Esophagus squamous epithelium (tissue), 5 donors: ENCODE results near the gene CST6. TPM values are rescaled to one million over a fixed set of nuclear protein-coding genes. Genes with fewer than 3 reads are reported as not detected.

Experiments
- DNase-seq: peaks from one replicate; lab custom pipeline; 2025; lab: John Stamatoyannopoulos, UW
- H3K27ac ChIP-seq, 4 donors: fragments of 200-600 bp; sonication (generic); one replicate each; pipeline ENCODE4 v1.5.1; 2016 to 2019; ENCODE audit warnings: mild to moderate bottlenecking in 1 of 4
- H3K27me3 ChIP-seq, 4 donors: fragments of 200-600 bp; sonication (generic); 1 replicate in 3 of 4; 2 replicates in 1 of 4; pipeline versions ENCODE4 v1.5.1 to v1.6.0; 2017 to 2021; ENCODE audit warnings: antibody characterized with exemption in 1 of 4
- H3K36me3 ChIP-seq, 3 donors: fragments of 200-600 bp; sonication (generic); one replicate each; pipeline ENCODE4 v1.5.1; 2016 to 2019
- H3K4me1 ChIP-seq, 3 donors: fragments of 200-600 bp; sonication (generic); one replicate each; pipeline ENCODE4 v1.5.1; 2017 to 2019
- H3K4me3 ChIP-seq, 4 donors: fragments of 200-600 bp; sonication (generic); 1 replicate in 3 of 4; 2 replicates in 1 of 4; pipeline ENCODE4 v1.5.1; 2016 to 2019; ENCODE audit warnings: mild to moderate bottlenecking in 2 of 4, moderate library complexity in 1 of 4
- H3K9me3 ChIP-seq, 3 donors: fragments of 200-600 bp; sonication (generic); one replicate each; pipeline ENCODE4 v1.5.1; 2016 to 2019
- POLR2A ChIP-seq, 4 donors: fragments of 450-650 bp; IDR thresholded peaks; one replicate each; pipeline ENCODE4 v1.6.1; 2017; ENCODE audit warnings: antibody characterized with exemption in 4 of 4, mild to moderate bottlenecking in 4 of 4, moderate library complexity in 3 of 4
- WGBS, 2 donors: methylation state at CpG; one replicate each; pipeline ENCODE4 v1.1.5; 2018; 5-methylcytosine and 5-hydroxymethylcytosine counted together
- intact Hi-C: fragments of 100-400 bp; cut with DNase I; formaldehyde crosslinking; loops from one replicate; pipeline ENCODE4 v1.15.0; 2022
- total RNA-seq, 4 donors: library from RNA; depleted of rRNA; stranded (reverse); fragments of >200 nt; gene quantifications; one replicate each; pipeline ENCODE4 v1.1.0, GENCODE V29; 2016
- TF ChIP-seq, protein P1 (sequence below), 6 experiments: fragments of 450-650 bp in 4 of 6; fragments of 200-600 bp in 2 of 6; sonication (generic) in 2 of 6; IDR thresholded peaks; one replicate each; pipeline ENCODE4 v1.5.1; 2016 to 2019; ENCODE audit warnings: antibody characterized with exemption in 6 of 6, mild to moderate bottlenecking in 4 of 6, moderate library complexity in 4 of 6
- donor health status: DM: yes; HTN: yes; CAD: no.

CST6 gene
- total RNA-seq, 4 donors from 2014 or later: 14.6 to 58.5 (median 15.1) TPM

DNA sequence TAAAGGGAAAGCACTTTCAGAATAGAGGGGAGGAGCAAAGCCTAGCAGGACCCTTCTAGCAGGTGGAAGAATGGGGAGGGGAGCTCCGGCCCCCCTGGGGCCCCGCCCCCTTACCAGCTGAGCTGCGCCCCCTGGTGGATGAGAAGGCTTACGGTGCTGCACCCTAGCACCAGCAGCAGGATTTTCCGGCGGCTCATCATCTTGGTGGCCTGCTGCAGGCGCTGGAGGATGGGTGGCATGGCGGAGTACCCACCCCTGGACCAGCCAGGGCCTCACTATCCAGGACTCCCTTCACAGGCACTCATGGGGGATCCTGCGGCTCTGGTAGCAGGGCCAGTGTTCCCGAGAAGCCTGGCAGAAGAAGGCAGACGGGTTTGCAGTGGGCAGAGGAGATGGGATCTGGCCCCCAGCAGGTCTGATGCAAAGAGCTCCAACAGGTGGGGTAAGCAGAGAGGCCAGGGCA is 33.4 kb downstream of the CST6 start:
- Histone ChIP-seq H3K27me3 (peaks cover 0 to 43% (median 3%) of the 10 kb centered on the region in 4 donors), H3K27ac (no peak overlapping the region), H3K9me3 (no peaks in the 10 kb centered on the region), H3K4me3 (peak overlapping the region in 1 of 4 donors; percentile 18), H3K36me3 (no peaks in the 10 kb centered on the region), H3K4me1 (peaks cover 3 to 16% (median 6%) of the 10 kb centered on the region in 3 donors)
- DNase-seq: no peak
- TF ChIP-seq, protein P1, sequence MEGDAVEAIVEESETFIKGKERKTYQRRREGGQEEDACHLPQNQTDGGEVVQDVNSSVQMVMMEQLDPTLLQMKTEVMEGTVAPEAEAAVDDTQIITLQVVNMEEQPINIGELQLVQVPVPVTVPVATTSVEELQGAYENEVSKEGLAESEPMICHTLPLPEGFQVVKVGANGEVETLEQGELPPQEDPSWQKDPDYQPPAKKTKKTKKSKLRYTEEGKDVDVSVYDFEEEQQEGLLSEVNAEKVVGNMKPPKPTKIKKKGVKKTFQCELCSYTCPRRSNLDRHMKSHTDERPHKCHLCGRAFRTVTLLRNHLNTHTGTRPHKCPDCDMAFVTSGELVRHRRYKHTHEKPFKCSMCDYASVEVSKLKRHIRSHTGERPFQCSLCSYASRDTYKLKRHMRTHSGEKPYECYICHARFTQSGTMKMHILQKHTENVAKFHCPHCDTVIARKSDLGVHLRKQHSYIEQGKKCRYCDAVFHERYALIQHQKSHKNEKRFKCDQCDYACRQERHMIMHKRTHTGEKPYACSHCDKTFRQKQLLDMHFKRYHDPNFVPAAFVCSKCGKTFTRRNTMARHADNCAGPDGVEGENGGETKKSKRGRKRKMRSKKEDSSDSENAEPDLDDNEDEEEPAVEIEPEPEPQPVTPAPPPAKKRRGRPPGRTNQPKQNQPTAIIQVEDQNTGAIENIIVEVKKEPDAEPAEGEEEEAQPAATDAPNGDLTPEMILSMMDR (IDR thresholded peaks at IDR 0.05): peak; percentile 77 to 95 (median 83)
- no peak for TF ChIP-seq POLR2A (IDR thresholded peaks at IDR 0.05)
- intact Hi-C loops: no loop called here
- 0 to 67% methylated on average over 1 of the region's 11 CpGs for WGBS, 2 donors

DNA sequence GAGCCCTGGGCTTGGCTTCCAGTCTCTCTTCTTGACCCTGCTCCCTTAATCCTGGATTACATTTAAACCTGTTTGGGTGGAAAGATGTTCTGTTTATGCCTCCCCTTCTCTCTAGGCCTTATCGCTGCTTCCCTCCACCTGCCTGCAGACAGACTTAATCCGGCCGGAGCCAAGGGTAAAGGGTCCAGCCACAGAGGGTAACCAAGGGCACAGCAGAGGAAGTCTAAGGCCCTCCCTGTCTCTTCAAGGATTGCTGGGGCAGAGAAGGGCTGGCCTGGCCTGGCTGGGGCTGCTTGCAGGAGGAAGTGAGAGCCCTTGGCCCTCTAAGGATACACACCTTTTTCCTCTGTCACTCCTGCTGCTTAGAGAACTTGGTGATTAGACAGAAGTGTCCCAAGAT is 35.1 kb downstream of the CST6 start:
- no peak for DNase-seq
- Histone ChIP-seq H3K4me3 (no peak overlapping the region), H3K4me1 (peaks cover 11 to 26% (median 13%) of the 10 kb centered on the region in 3 donors), H3K9me3 (no peaks in the 10 kb centered on the region), H3K27ac (no peak overlapping the region), H3K36me3 (no peaks in the 10 kb centered on the region), H3K27me3 (peaks cover 0 to 40% (median 3%) of the 10 kb centered on the region in 4 donors)
- intact Hi-C loops: no loop called here
- 86 to 100% methylated on average over 1 to 3 of the region's 3 CpGs for WGBS, 2 donors
- TF ChIP-seq, protein P1 (IDR thresholded peaks at IDR 0.05): no peak
- TF ChIP-seq POLR2A (IDR thresholded peaks at IDR 0.05): no peak

DNA sequence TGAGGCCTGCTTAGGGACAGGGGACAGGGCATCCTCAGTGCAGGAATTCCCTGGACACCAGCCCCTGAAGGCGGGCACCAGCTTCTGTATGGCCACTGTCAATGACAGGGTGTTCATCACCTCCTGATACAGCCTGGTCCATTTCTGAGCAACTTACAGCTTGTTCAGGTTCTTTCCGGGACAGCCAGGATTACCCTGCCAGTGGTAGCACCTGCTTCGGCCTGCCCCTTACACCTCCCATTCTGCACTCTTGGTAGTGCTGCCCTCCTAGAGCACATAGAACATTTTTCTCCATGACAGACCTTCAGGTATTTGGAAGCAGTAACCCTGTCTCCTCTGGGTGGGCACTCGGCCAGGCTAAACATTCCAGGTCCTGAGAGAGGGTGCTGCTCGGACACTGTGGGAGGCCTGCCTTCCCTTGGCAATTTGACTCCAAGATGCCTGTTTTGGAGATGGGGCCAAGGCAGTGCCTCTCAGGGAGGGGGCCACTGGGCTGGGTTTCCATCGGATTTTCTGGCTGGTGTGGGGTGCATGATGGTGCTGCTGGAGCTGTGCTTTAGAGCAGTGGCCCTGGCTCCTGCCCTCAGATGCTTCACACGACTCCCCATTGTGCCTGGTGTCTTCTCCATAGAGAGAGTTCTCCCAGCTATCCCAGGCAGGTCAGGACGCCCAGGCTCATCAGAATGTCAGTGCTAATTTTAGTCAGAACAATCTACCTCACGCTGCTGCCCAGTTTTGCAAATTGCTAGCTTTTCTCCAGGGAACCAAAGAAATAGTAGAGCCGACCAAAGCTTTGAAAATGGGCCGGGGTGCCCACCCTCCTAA is 35.9 kb downstream of the CST6 start:
- no peak for DNase-seq
- Histone ChIP-seq H3K4me1 (peaks cover 11 to 29% (median 14%) of the 10 kb centered on the region in 3 donors), H3K27me3 (peaks cover 0 to 40% (median 3%) of the 10 kb centered on the region in 4 donors), H3K27ac (no peak overlapping the region), H3K4me3 (no peak overlapping the region), H3K9me3 (no peaks in the 10 kb centered on the region), H3K36me3 (no peaks in the 10 kb centered on the region)
- TF ChIP-seq, protein P1 (IDR thresholded peaks at IDR 0.05): no peak
- TF ChIP-seq POLR2A (IDR thresholded peaks at IDR 0.05): no peak
- WGBS, 2 donors: 81 to 87% methylated on average over 3 to 6 of the region's 11 CpGs
- intact Hi-C loops: no loop called here

DNA sequence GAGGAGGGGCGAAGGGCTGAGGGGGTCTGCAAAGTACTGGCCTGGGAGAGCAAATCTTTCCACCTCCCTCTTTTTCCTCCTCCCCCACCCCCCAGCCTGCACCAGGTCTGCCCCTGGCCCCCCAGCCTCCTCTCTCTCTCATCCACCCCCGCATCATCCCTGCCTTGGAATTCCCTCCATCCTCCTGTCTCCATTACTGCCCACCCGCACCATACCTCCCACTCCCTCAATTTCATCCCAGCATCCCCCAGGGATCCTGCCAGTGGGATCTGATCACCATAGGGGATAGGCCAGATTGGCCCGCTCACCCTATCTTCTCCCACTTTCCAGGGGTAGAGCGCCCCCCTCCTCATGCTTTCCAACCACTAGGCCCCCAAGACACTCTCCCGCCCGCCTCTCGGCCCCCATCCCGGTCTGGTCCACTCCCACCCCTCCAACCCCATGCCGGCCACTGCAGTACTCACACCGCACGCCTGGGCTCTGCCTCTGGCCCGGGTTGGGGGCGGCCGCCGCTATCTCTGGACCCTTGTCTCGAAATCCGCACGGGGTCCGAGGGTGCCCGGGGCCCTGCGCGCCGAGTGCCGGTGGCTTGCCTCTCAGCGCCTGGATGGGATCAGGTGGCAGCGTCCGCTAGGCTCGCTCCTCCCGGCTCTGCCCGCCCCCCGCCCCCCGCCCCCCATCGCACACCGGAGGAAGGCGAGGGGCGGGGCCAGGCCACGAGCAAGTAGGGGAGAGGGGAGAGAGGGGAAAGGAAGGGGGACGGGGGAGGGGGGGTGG is 36.9 kb downstream of the CST6 start, which contains the start of gene GAL3ST3:
TSS of gene GAL3ST3 (minus strand) at position 615 of the 777 bp plus-strand sequence. CDS start 3,746 bp downstream, outside the sequence.
- no peaks in the 10 kb centered on the region for H3K9me3 ChIP-seq
- intact Hi-C loops: no loop called here
- H3K4me3 ChIP-seq: no peak within 1 kb of the TSS
- H3K27me3 ChIP-seq: peaks cover 0 to 40% (median 3%) of the 10 kb centered on the region in 4 donors
- DNase-seq: no peak
- TF ChIP-seq, protein P1 (IDR thresholded peaks at IDR 0.05): no peak
- no peak for TF ChIP-seq POLR2A (IDR thresholded peaks at IDR 0.05)
- 30 to 78% methylated on average over 5 to 17 of the region's 39 CpGs for WGBS, 2 donors
- peaks cover 0 to 7% (median 0%) of the 10 kb centered on the region in 3 donors for H3K36me3 ChIP-seq
- H3K27ac ChIP-seq: no peak within 1 kb of the TSS
- H3K4me1 ChIP-seq: peaks cover 18 to 38% (median 22%) of the 10 kb centered on the region in 3 donors
